ENCODE measurements around the gene RBM10. TPM values are rescaled to one million over a fixed set of nuclear protein-coding genes. Genes with fewer than 3 reads are reported as not detected.
A peak's percentile ranks its signal among the peaks of the same experiment; 100 is the strongest.

The RBM10 gene
- total RNA-seq, 2 donors from 2014 or later, result 22.1 to 32.1 TPM

GRCh38 chrX:47177079-47177478 lies 32.1 kb downstream of the RBM10 start:
- Histone ChIP-seq H3K36me3 (peaks cover 69% of the 10 kb centered on the region), H3K27me3 (no peaks in the 10 kb centered on the region), H3K4me1 (peaks cover 0 to 10% of the 10 kb centered on the region in 2 donors), H3K9me3 (no peaks in the 10 kb centered on the region), H3K4me3 (no peak overlapping the region), H3K27ac (no peak overlapping the region)
- TF ChIP-seq CTCF (IDR thresholded peaks at IDR 0.05), result no peak
- no peak for DNase-seq (ENCODE audit: low spot score)

- Histone ChIP-seq H3K4me3 (no peak overlapping the region), H3K36me3 (peaks cover 66% of the 10 kb centered on the region), H3K9me3 (no peaks in the 10 kb centered on the region), H3K4me1 (peaks cover 0 to 10% of the 10 kb centered on the region in 2 donors), H3K27ac (peak overlapping the region; percentile 40 to 78), H3K27me3 (no peaks in the 10 kb centered on the region)
- no peak for DNase-seq (ENCODE audit: low spot score)
- no peak for TF ChIP-seq CTCF (IDR thresholded peaks at IDR 0.05)
Observed at GRCh38 chrX:47178337-47178736, 33.3 kb downstream of the RBM10 start.

GRCh38 chrX:47179221-47179927 lies 34.4 kb downstream of the RBM10 start:
- peaks cover 60% of the 10 kb centered on the region for H3K36me3 ChIP-seq
- no peaks in the 10 kb centered on the region for H3K9me3 ChIP-seq
- peaks cover 0 to 10% of the 10 kb centered on the region in 2 donors for H3K4me1 ChIP-seq
- H3K4me3 ChIP-seq, result no peak overlapping the region
- TF ChIP-seq CTCF (IDR thresholded peaks at IDR 0.05), result no peak
- no peaks in the 10 kb centered on the region for H3K27me3 ChIP-seq
- H3K27ac ChIP-seq, result peak overlapping the region; percentile 52 to 78
- peak; percentile 72 for DNase-seq (ENCODE audit: low spot score)

- H3K27ac ChIP-seq, result peak overlapping the region; percentile 52 to 63
- H3K4me1 ChIP-seq, result peaks cover 0 to 10% of the 10 kb centered on the region in 2 donors
- TF ChIP-seq CTCF (IDR thresholded peaks at IDR 0.05), result no peak
- no peak for DNase-seq (ENCODE audit: low spot score)
- no peak overlapping the region for H3K4me3 ChIP-seq
- no peaks in the 10 kb centered on the region for H3K27me3 ChIP-seq
- no peaks in the 10 kb centered on the region for H3K9me3 ChIP-seq
- peaks cover 61% of the 10 kb centered on the region for H3K36me3 ChIP-seq
Observed at GRCh38 chrX:47179928-47180255, 34.9 kb downstream of the RBM10 start.

GRCh38 chrX:47180346-47180745 lies 35.3 kb downstream of the RBM10 start:
- Histone ChIP-seq H3K27ac (peak overlapping the region in 1 of 2 donors; percentile 63), H3K4me1 (peaks cover 0 to 10% of the 10 kb centered on the region in 2 donors), H3K9me3 (no peaks in the 10 kb centered on the region), H3K27me3 (no peaks in the 10 kb centered on the region), H3K36me3 (peaks cover 61% of the 10 kb centered on the region), H3K4me3 (no peak overlapping the region)
- no peak for TF ChIP-seq CTCF (IDR thresholded peaks at IDR 0.05)
- DNase-seq (ENCODE audit: low spot score), result no peak

GRCh38 chrX:47181301-47181700 lies 36.3 kb downstream of the RBM10 start:
- H3K4me1 ChIP-seq, result peaks cover 0 to 10% of the 10 kb centered on the region in 2 donors
- H3K9me3 ChIP-seq, result no peaks in the 10 kb centered on the region
- no peaks in the 10 kb centered on the region for H3K27me3 ChIP-seq
- H3K36me3 ChIP-seq, result peaks cover 63% of the 10 kb centered on the region
- DNase-seq (ENCODE audit: low spot score), result no peak
- H3K27ac ChIP-seq, result no peak overlapping the region
- no peak overlapping the region for H3K4me3 ChIP-seq
- TF ChIP-seq CTCF (IDR thresholded peaks at IDR 0.05), result no peak
